K562 (cell line): Measurements from ENCODE around the gene CASR. TPM values are rescaled to one million over a fixed set of nuclear protein-coding genes. Genes with fewer than 3 reads are reported as not detected.

Experiments used
- ATAC-seq: fragments of 200-7000 bp; cut with Tn5 transposase; 3 replicates; pipeline ENCODE4 v1.9.1; 2020; ENCODE audit warnings: moderate library complexity
- BruUV-seq: library from RNA; stranded (reverse); fragments of 400-500 nt; replicated peaks from 2 replicates; lab custom pipeline; 2021; lab: Mats Ljungman, UMichigan
- CTCF ChIA-PET: fragments of 300-600 bp; formaldehyde crosslinking; extraction: SDS; loops from one replicate; lab custom pipeline; 2021; ENCODE audit warnings: low intra/inter-chr PET ratio; lab: Yijun Ruan, JAX
- POLR2A ChIA-PET: fragments of 300-600, 350-650 bp; sonication (Branson Sonifier 250); formaldehyde crosslinking; extraction: SDS; loops from one replicate; lab custom pipeline; 2021; ENCODE audit warnings: antibody characterized with exemption, inconsistent platforms; lab: Yijun Ruan, JAX
- DNase-seq, 4 experiments: peaks; one replicate each; pipeline versions ENCODE4 v3.0.0 to v3.0.0-alpha.2; 2011 to 2018; ENCODE audit warnings: low spot score in 3 of 4, mixed read lengths in 3 of 4; ENCODE audit errors: extremely low read depth in 1 of 4
- FAIRE-seq: peaks from 2 replicates; lab custom pipeline; 2011; peaks lifted over from hg19 to GRCh38; lab: Jason Lieb, UNC
- H2AFZ ChIP-seq: 2 replicates; pipeline ENCODE4 v1.6.0; 2011; ENCODE audit warnings: low read depth, low read length, control low read depth, inconsistent platforms
- H3K27ac ChIP-seq: fragments of 200-600 bp; 3 replicates; pipeline ENCODE4 v1.8.0; 2011; ENCODE audit warnings: low read depth, mild to moderate bottlenecking, control low read depth, inconsistent platforms, low read length, moderate library complexity, mixed read lengths; ENCODE audit errors: extremely low read depth
- H3K27me3 ChIP-seq, 2 experiments: fragments of 300-600 bp in 1 of 2; 2 replicates in 1 of 2; 3 replicates in 1 of 2; pipeline versions ENCODE4 v1.6.0 to v1.8.0; 2011; ENCODE audit warnings: inconsistent platforms in 2 of 2, low read length in 2 of 2, mild to moderate bottlenecking in 1 of 2, mixed read lengths in 1 of 2, moderate library complexity in 1 of 2; ENCODE audit not compliant: control insufficient read depth in 2 of 2, insufficient read depth in 2 of 2
- H3K36me3 ChIP-seq: fragments of 300-600 bp; 3 replicates; pipeline ENCODE4 v1.8.0; 2011; ENCODE audit warnings: mild to moderate bottlenecking, low read length, inconsistent platforms; ENCODE audit not compliant: control insufficient read depth, insufficient read depth
- H3K4me1 ChIP-seq, 2 experiments: fragments of 200-600 bp in 1 of 2; replicated peaks in 1 of 2; 2 replicates in 1 of 2; 3 replicates in 1 of 2; pipeline versions ENCODE4 v1.5.1 to v1.8.0; 2011; ENCODE audit warnings: inconsistent platforms in 2 of 2, low read length in 2 of 2, mild to moderate bottlenecking in 1 of 2, mixed read lengths in 1 of 2, moderate library complexity in 1 of 2; ENCODE audit not compliant: control insufficient read depth in 2 of 2, insufficient read depth in 2 of 2
- H3K4me2 ChIP-seq: 2 replicates; pipeline ENCODE4 v1.6.1; 2011; ENCODE audit warnings: low read length, control low read depth, inconsistent platforms, mixed read lengths; ENCODE audit not compliant: insufficient read depth
- H3K4me3 ChIP-seq: fragments of 200-600 bp; sonication (generic), shearing (Covaris generic); 2 replicates; pipeline ENCODE4 v1.5.1; 2016; ENCODE audit warnings: control low read depth, inconsistent platforms
- H3K79me2 ChIP-seq: fragments of 200-600 bp; 3 replicates; pipeline ENCODE4 v1.8.0; 2011; ENCODE audit warnings: low read length, inconsistent platforms; ENCODE audit not compliant: control insufficient read depth, insufficient read depth
- H3K9ac ChIP-seq, 2 experiments: 2 replicates each; pipeline versions ENCODE4 v1.6.0 to v1.6.1; 2011; ENCODE audit warnings: low read depth in 2 of 2, low read length in 2 of 2, control low read depth in 1 of 2, inconsistent platforms in 1 of 2, mild to moderate bottlenecking in 1 of 2, mixed read lengths in 1 of 2; ENCODE audit not compliant: insufficient read depth in 1 of 2
- H3K9me1 ChIP-seq: one replicate; pipeline ENCODE4 v1.6.0; 2011; ENCODE audit warnings: inconsistent platforms, mild to moderate bottlenecking, low read length, moderate library complexity; ENCODE audit not compliant: control insufficient read depth, insufficient read depth
- H3K9me3 ChIP-seq: replicated peaks from 2 replicates; pipeline ENCODE4 v1.5.1; 2011; ENCODE audit warnings: low read depth, low read length, inconsistent platforms; ENCODE audit not compliant: control insufficient read depth, insufficient read depth
- H4K20me1 ChIP-seq: replicated peaks from 2 replicates; pipeline ENCODE4 v1.6.1; 2011; ENCODE audit warnings: low read length, inconsistent platforms, mixed read lengths; ENCODE audit not compliant: control insufficient read depth, insufficient read depth
- DEAF1 ChIP-seq: fragments of 450-650 bp; formaldehyde crosslinking; IDR thresholded peaks from 2 replicates; pipeline ENCODE4 v1.4.0; 2020; ENCODE audit warnings: mild to moderate bottlenecking, moderate library complexity
- E2F4 ChIP-seq: sonication (generic); formaldehyde crosslinking; IDR thresholded peaks from 2 replicates; pipeline ENCODE4 v1.8.0; 2022; ENCODE audit warnings: mild to moderate bottlenecking, low read depth, missing genetic modification reagents
- EZH2 ChIP-seq: IDR thresholded peaks from 2 replicates; pipeline ENCODE4 v1.6.1; 2012; ENCODE audit warnings: low read depth, mild to moderate bottlenecking, inconsistent platforms, low read length, borderline replicate concordance
- GTF2F1 ChIP-seq: IDR thresholded peaks from 2 replicates; pipeline ENCODE4 v1.6.1; 2011; ENCODE audit warnings: low read depth, low read length, improper control_type of control experiment
- NCOR1 ChIP-seq: fragments of 450-650 bp; IDR thresholded peaks from 2 replicates; pipeline ENCODE4 v1.6.1; 2016; ENCODE audit warnings: mild to moderate bottlenecking, moderate library complexity
- POLR2AphosphoS5 ChIP-seq: IDR thresholded peaks from 2 replicates; pipeline ENCODE4 v1.6.1; 2011; ENCODE audit warnings: mild to moderate bottlenecking, low read depth, low read length, moderate library complexity; ENCODE audit not compliant: control insufficient read depth, insufficient read depth
- ZBTB9 ChIP-seq: fragments of 450-650 bp; formaldehyde crosslinking; IDR thresholded peaks from 2 replicates; pipeline ENCODE4 v1.4.0; 2020; ENCODE audit warnings: mild to moderate bottlenecking, moderate library complexity
- ZNF280B ChIP-seq: fragments of 250-450 bp; sonication (Bioruptor Pico); IDR thresholded peaks from 2 replicates; pipeline ENCODE4 v1.5.1; 2021; ENCODE audit warnings: mild to moderate bottlenecking
- in situ Hi-C: fragments of 300-500 bp; cut with MboI; formaldehyde crosslinking; loops from 4 replicates; pipeline ENCODE4 v1.15.0; 2018; ENCODE audit warnings: inconsistent platforms, mixed read lengths
- intact Hi-C: fragments of 100-400 bp; cut with micrococcal nuclease; formaldehyde crosslinking; loops from 2 replicates; pipeline ENCODE4 v1.14.2; 2022
- polyA plus RNA-seq, 8 experiments: library from polyadenylated mRNA; depleted of rRNA in 4 of 8; stranded (reverse) in 5 of 8; unstranded in 3 of 8; fragments of >200 nt; fragmentation: Nextera tagmentation in 2 of 8; fragmentation: Illumina TruSeq in 1 of 8; extraction: Ambion mirVana in 2 of 8; extraction: Trizol in 1 of 8; gene quantifications; 2 replicates each; pipeline versions ENCODE4 v1.2.1 to v1.2.3, GENCODE V29; 2011 to 2014; ENCODE audit warnings: inconsistent platforms in 1 of 8, missing spikeins in 1 of 8
- total RNA-seq, 7 experiments: library from RNA; depleted of rRNA in 6 of 7; stranded (reverse); fragments of >200 nt in 6 of 7; fragmentation: Illumina TruSeq in 2 of 7; extraction: Trizol in 2 of 7; gene quantifications; 2 replicates each; pipeline versions ENCODE4 v1.2.1 to v1.2.3, GENCODE V29; 2011 to 2021; ENCODE audit warnings: low replicate concordance in 1 of 7
- TF ChIP-seq, protein P1 (sequence below): fragments of 250-450 bp; sonication (Bioruptor Pico); IDR thresholded peaks from 2 replicates; pipeline ENCODE4 v1.8.0; 2022; ENCODE audit warnings: moderate library complexity, mild to moderate bottlenecking, inconsistent platforms
- TF ChIP-seq, protein P2 (sequence below): fragments of 250-450 bp; sonication (Bioruptor Pico); IDR thresholded peaks from 2 replicates; pipeline ENCODE4 v1.5.0; 2021; ENCODE audit warnings: mild to moderate bottlenecking, borderline replicate concordance

The CASR gene
- total and polyA plus RNA-seq, 9 of the 15 experiments (the other 6 are each of a cell fraction or from before 2014, with no cell fraction given) = not detected

GRCh38 chr3:122263058-122263457 lies 79.6 kb downstream of the CASR start (continued):
- TF ChIP-seq GTF2F1 (no peak), E2F4 (no peak)
- TF ChIP-seq, protein P1, sequence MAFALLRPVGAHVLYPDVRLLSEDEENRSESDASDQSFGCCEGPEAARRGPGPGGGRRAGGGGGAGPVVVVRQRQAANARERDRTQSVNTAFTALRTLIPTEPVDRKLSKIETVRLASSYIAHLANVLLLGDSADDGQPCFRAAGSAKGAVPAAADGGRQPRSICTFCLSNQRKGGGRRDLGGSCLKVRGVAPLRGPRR (CRISPR knock-in tag) = no peak

GRCh38 chr3:122263974-122264588 lies 80.6 kb downstream of the CASR start:
- Histone ChIP-seq H3K4me1 (no peaks in the 10 kb centered on the region), H3K9me3 (no peaks in the 10 kb centered on the region), H3K9ac (no peak overlapping the region), H3K4me2 (no peak overlapping the region), H4K20me1 (no peaks in the 10 kb centered on the region), H3K9me1 (no peaks in the 10 kb centered on the region), H3K4me3 (no peak overlapping the region), H3K36me3 (no peaks in the 10 kb centered on the region), H3K27ac (no peak overlapping the region), H3K79me2 (no peaks in the 10 kb centered on the region), H3K27me3 (peaks cover 5 to 11% of the 10 kb centered on the region in 2 experiments; a peak in 3 of 5 replicates), H2AFZ (no peak overlapping the region)
- intact Hi-C loops (no loop called here), in situ Hi-C loops (no loop called here)
- no TSS peak for BruUV-seq
- no peak for FAIRE-seq
- ATAC-seq = no peak
- POLR2A ChIA-PET = no interaction called here
- CTCF ChIA-PET = no interaction called here
- no peak for DNase-seq
- TF ChIP-seq ZNF280B (CRISPR knock-in tag) = no peak
- TF ChIP-seq, protein P2, sequence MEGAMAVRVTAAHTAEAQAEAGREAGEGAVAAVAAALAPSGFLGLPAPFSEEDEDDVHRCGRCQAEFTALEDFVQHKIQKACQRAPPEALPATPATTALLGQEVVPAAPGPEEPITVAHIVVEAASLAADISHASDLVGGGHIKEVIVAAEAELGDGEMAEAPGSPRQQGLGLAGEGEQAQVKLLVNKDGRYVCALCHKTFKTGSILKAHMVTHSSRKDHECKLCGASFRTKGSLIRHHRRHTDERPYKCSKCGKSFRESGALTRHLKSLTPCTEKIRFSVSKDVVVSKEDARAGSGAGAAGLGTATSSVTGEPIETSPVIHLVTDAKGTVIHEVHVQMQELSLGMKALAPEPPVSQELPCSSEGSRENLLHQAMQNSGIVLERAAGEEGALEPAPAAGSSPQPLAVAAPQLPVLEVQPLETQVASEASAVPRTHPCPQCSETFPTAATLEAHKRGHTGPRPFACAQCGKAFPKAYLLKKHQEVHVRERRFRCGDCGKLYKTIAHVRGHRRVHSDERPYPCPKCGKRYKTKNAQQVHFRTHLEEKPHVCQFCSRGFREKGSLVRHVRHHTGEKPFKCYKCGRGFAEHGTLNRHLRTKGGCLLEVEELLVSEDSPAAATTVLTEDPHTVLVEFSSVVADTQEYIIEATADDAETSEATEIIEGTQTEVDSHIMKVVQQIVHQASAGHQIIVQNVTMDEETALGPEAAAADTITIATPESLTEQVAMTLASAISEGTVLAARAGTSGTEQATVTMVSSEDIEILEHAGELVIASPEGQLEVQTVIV (CRISPR knock-in tag) = no peak
- no peak for TF ChIP-seq NCOR1
- TF ChIP-seq ZBTB9 (CRISPR knock-in tag) = no peak
- TF ChIP-seq DEAF1 = no peak
- TF ChIP-seq EZH2 = no peak
- TF ChIP-seq POLR2AphosphoS5 = no peak
